GM12864 (cell line): ENCODE data around the gene ZNRF4.
"Not testable (repeated sequence)": the region's sequence is repeated elsewhere in the genome, so short reads cannot be mapped to it uniquely, and the experiment has no call there.

Source experiments
- DNase-seq: peaks from one replicate; pipeline ENCODE4 v3.0.0-alpha.2; 2011; ENCODE audit warnings: low read depth
- H3K4me3 ChIP-seq: 2 replicates; pipeline ENCODE4 v1.5.1; 2011; ENCODE audit warnings: mild to moderate bottlenecking, low read depth, low read length, control low read depth
- CTCF ChIP-seq: IDR thresholded peaks from 2 replicates; pipeline ENCODE4 v1.5.1; 2011; ENCODE audit warnings: low read depth, mild to moderate bottlenecking, moderate library complexity, low read length, control low read depth, inconsistent platforms; ENCODE audit errors: missing control alignments

ZNRF4 gene

GRCh38 chr19:5434351-5434917, 20.8 kb upstream of the ZNRF4 start:
- DNase-seq: no peak
- H3K4me3 ChIP-seq: no peak overlapping the region
- TF ChIP-seq CTCF: no peak

GRCh38 chr19:5434970-5435641, 20.1 kb upstream of the ZNRF4 start:
- TF ChIP-seq CTCF: no peak
- no peak for DNase-seq
- no peak overlapping the region for H3K4me3 ChIP-seq

- no peak for DNase-seq
- H3K4me3 ChIP-seq: no peak overlapping the region
- TF ChIP-seq CTCF: no peak
Measured at GRCh38 chr19:5435642-5436017, 19.6 kb upstream of the ZNRF4 start.

- no peak for TF ChIP-seq CTCF
- DNase-seq: no peak
- no peak overlapping the region for H3K4me3 ChIP-seq
Measured at GRCh38 chr19:5436106-5436947, 18.9 kb upstream of the ZNRF4 start.

GRCh38 chr19:5436948-5437306, 18.3 kb upstream of the ZNRF4 start:
- TF ChIP-seq CTCF: no peak
- no peak overlapping the region for H3K4me3 ChIP-seq
- no peak for DNase-seq

- not testable (repeated sequence) for DNase-seq, H3K4me3 ChIP-seq
Measured at GRCh38 chr19:5438756-5439155, 16.5 kb upstream of the ZNRF4 start.

GRCh38 chr19:5439452-5439851, 15.8 kb upstream of the ZNRF4 start:
- no peak for TF ChIP-seq CTCF
- no peak for DNase-seq
- H3K4me3 ChIP-seq: no peak overlapping the region
